ENCODE data around the gene AGTR1.
"Not testable (repeated sequence)": the region's sequence is repeated elsewhere in the genome, so short reads cannot be mapped to it uniquely, and the experiment has no call there.

AGTR1 gene

GRCh38 chr3:148758303-148758884 is 60.7 kb downstream of the AGTR1 start:
- DNase-seq (ENCODE audit: low spot score): no peak

DNA sequence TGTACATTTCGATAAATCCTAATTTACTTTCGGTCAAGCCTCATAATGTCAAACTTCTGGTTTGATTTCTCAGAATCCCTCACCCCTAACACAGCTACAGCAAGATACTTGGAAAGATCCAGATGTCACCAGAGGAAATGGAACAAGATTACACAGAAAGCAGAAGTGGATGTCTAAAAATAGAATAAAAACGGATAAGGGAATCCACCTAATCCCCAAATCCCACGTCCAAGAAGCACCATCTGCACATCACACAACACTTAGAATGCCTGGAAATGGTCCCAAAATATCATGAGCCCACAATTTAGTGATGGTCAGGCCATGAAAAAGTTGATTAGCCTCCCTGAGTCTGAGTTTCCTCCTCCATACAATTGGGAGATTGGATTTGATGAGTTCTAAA is 61.7 kb downstream of the AGTR1 start:
- DNase-seq (ENCODE audit: low spot score): no peak

GRCh38 chr3:148763156-148763680 is 65.5 kb downstream of the AGTR1 start:
- no peak for DNase-seq (ENCODE audit: low spot score)

GRCh38 chr3:148763986-148764935 is 66.6 kb downstream of the AGTR1 start:
- DNase-seq (ENCODE audit: low spot score): no peak

DNA sequence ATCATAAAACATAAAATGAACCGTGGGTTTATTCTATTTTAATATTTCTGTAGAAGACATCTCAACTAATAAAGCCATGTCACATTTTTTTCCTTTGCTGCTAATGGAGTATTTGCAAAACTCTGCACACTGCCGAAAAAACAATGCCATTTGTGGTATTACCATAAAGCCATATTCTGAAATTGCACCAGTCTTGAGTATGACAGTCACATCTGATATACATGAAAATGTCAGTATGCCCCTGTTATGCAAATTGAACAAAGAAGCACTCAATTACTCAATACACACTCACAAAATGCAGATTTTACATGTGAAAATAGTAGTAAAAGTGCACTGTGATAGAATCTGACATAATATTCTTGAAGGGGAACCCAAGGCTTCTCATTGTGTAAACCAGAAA is 74.7 kb downstream of the AGTR1 start:
- no peak for DNase-seq (ENCODE audit: low spot score)

- no peak for DNase-seq (ENCODE audit: low spot score)
Observed at GRCh38 chr3:148772835-148773234, 75.1 kb downstream of the AGTR1 start.

- DNase-seq (ENCODE audit: low spot score): no peak
Observed at GRCh38 chr3:148773805-148774204, 76.1 kb downstream of the AGTR1 start.

- no peak for DNase-seq (ENCODE audit: low spot score)
Observed at GRCh38 chr3:148778926-148779325, 81.2 kb downstream of the AGTR1 start.

- DNase-seq (ENCODE audit: low spot score): not testable (repeated sequence)
Observed at GRCh38 chr3:148785026-148785425, 87.3 kb downstream of the AGTR1 start.

- not testable (repeated sequence) for DNase-seq (ENCODE audit: low spot score)
Observed at GRCh38 chr3:148786159-148786558, 88.5 kb downstream of the AGTR1 start.

GRCh38 chr3:148789146-148789545 is 91.4 kb downstream of the AGTR1 start:
- DNase-seq (ENCODE audit: low spot score): no peak

DNA sequence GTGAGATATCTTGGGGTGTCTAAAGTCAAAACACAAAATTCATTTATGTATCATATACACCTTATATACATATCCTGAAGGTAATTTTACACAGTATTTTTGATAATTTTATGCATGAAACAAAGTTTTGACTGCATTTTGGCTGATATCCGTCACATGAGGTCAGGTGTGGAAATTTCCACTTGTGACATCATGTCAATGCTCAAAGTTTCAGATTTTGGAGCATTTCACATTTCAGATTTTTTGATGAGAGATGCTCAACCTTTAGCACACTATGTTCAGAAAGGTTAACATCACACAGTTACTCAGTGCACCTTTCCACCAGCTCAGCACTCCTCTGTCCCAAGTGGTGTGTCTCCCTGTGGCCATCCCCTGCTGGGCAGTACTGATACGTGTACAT is 92.2 kb downstream of the AGTR1 start:
- no peak for DNase-seq (ENCODE audit: low spot score)

DNA sequence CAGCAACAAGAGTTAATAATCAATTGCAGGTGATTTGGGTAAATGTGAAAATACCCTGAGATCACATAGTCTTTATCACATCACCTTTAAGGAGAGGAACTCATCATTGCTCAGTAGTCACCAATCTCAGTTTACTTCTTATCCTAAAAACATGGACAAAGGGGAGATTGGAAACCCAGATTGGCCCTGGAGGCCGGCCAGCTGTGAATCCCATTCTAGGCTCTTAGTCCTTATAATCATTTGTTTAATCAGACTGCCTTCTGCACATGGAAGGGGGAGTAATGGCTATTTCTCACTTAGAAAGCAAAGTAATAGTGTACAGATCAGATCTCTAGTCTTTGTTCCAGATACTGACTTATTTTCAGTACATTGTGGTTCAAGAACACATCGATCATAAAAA is 92.7 kb downstream of the AGTR1 start:
- no peak for DNase-seq (ENCODE audit: low spot score)

GRCh38 chr3:148790851-148791735 is 93.4 kb downstream of the AGTR1 start:
- peak; percentile 40 for DNase-seq (ENCODE audit: low spot score)

DNA sequence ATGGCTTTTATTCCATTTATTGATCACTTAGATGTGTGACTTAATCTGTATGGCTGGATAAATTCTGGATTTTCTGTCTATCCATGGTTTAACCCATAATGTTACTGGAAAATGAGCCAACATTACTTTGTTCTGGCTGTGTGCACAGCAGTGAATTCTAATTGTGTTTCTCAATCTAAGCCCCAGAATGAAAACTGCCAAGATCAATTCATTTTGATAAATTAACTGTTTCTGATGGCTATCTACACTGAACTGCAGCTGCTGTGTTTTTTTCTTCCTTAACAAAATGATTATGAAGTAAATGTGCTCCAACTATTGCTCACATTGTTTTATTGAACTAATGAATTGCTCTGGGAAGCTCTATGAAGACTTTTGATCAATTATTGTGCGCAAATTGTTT is 94.2 kb downstream of the AGTR1 start:
- no peak for DNase-seq (ENCODE audit: low spot score)

GRCh38 chr3:148792516-148792915 is 94.8 kb downstream of the AGTR1 start:
- no peak for DNase-seq (ENCODE audit: low spot score)

All from GM03348 (cell line).